DND-41 (cell line): ENCODE results near the gene EXTL1.

Experiments
- ATAC-seq: fragments of 200-7000 bp; cut with Tn5 transposase; 3 replicates; pipeline ENCODE4 v1.9.1; 2021; ENCODE audit warnings: low read depth; ENCODE audit not compliant: insufficient read depth
- DNase-seq: peaks from one replicate; pipeline ENCODE4 v3.0.0-alpha.2; 2020
- H2AFZ ChIP-seq: 2 replicates; pipeline ENCODE4 v1.6.0; 2012; ENCODE audit warnings: low read depth, low read length
- H3K27ac ChIP-seq: 2 replicates; pipeline ENCODE4 v1.5.1; 2012; ENCODE audit warnings: low read length, inconsistent platforms
- H3K27me3 ChIP-seq: fragments of 200-600 bp; sonication (generic); 2 replicates; pipeline ENCODE4 v1.6.0; 2012; ENCODE audit warnings: low read length, mild to moderate bottlenecking, inconsistent platforms; ENCODE audit not compliant: insufficient read depth, poor library complexity
- H3K36me3 ChIP-seq: 2 replicates; pipeline ENCODE4 v1.5.1; 2012; ENCODE audit warnings: low read length, inconsistent platforms; ENCODE audit not compliant: insufficient read depth
- H3K4me1 ChIP-seq: 2 replicates; pipeline ENCODE4 v1.5.1; 2012; ENCODE audit warnings: mild to moderate bottlenecking, low read length; ENCODE audit not compliant: insufficient read depth
- H3K4me2 ChIP-seq: 2 replicates; pipeline ENCODE4 v1.6.0; 2012; ENCODE audit warnings: mild to moderate bottlenecking, moderate library complexity, low read length, inconsistent platforms; ENCODE audit not compliant: insufficient read depth
- H3K4me3 ChIP-seq, 2 experiments: fragments of 200-600 bp in 1 of 2; shearing (Covaris generic) in 1 of 2; 2 replicates each; pipeline ENCODE4 v1.5.1; 2012 to 2016; ENCODE audit warnings: inconsistent platforms in 2 of 2, low read length in 2 of 2, mild to moderate bottlenecking in 2 of 2, low read depth in 1 of 2, moderate library complexity in 1 of 2
- H3K79me2 ChIP-seq: 2 replicates; pipeline ENCODE4 v1.6.0; 2012; ENCODE audit warnings: low read length, inconsistent platforms; ENCODE audit not compliant: insufficient read depth
- H3K9ac ChIP-seq: 2 replicates; pipeline ENCODE4 v1.6.0; 2012; ENCODE audit warnings: low read depth, mild to moderate bottlenecking, inconsistent platforms, low read length, moderate library complexity
- H3K9me3 ChIP-seq: 2 replicates; pipeline ENCODE4 v1.5.1; 2012; ENCODE audit warnings: low read length, moderate library complexity, mild to moderate bottlenecking, inconsistent platforms; ENCODE audit not compliant: insufficient read depth, severe bottlenecking
- H4K20me1 ChIP-seq: 2 replicates; pipeline ENCODE4 v1.6.0; 2012; ENCODE audit warnings: low read length; ENCODE audit not compliant: insufficient read depth
- EZH2 ChIP-seq: IDR thresholded peaks from 3 replicates; pipeline ENCODE4 v1.6.1; 2012; ENCODE audit warnings: borderline replicate concordance, low read depth, mild to moderate bottlenecking, moderate library complexity, low read length, inconsistent platforms; ENCODE audit not compliant: severe bottlenecking
- TF ChIP-seq, protein P1 (sequence below): IDR thresholded peaks from 2 replicates; pipeline ENCODE4 v1.5.1; 2012; ENCODE audit warnings: borderline replicate concordance, low read length, moderate library complexity, mild to moderate bottlenecking; ENCODE audit not compliant: poor library complexity, severe bottlenecking; ENCODE audit errors: extremely low read depth

The EXTL1 gene

DNA sequence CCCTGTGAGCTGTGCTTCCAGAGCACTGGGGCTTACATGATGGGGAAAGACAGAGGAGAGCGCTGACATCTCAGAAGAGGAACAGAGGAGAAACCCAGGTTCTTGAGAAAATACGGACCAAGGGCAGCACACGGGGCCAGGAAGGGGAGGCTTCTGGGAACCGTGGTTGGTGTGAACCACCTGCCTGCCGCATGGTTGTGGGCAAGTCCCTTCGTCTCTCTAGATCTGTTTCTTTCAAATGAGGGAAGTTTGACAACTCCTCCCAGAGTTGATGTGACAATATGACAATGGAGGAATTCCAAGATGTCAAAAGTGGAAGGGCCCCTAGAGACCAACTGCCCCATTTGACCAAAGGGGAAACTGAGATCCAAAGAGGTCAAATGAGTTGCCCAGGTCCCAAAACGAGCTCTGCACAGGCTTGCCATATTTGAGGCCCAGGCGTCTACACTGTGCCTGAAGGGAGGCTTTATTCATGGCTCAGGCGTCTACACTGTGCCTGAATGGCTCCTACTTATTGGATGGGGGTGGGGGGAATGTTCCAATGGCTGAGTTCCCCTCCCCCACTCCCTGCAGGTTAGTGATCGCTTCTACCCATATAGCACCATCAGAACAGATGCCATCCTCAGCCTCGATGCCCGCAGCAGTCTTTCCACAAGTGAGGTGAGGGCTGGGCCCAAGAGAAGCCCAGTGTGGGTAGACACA is 11.2 kb downstream of the EXTL1 start:
- Histone ChIP-seq H3K27ac (no peak overlapping the region), H3K36me3 (no peaks in the 10 kb centered on the region; the same call in 1 of the 2 replicates), H3K27me3 (peaks cover 3% of the 10 kb centered on the region), H3K9ac (no peak overlapping the region), H3K4me2 (no peak overlapping the region), H2AFZ (no peak overlapping the region), H3K9me3 (no peaks in the 10 kb centered on the region), H3K4me1 (peaks cover 23% of the 10 kb centered on the region), H4K20me1 (no peaks in the 10 kb centered on the region; the same call in 1 of the 2 replicates), H3K4me3 (no peak overlapping the region), H3K79me2 (no peaks in the 10 kb centered on the region)
- ATAC-seq (no peak), DNase-seq (no peak)
- TF ChIP-seq, protein P1, sequence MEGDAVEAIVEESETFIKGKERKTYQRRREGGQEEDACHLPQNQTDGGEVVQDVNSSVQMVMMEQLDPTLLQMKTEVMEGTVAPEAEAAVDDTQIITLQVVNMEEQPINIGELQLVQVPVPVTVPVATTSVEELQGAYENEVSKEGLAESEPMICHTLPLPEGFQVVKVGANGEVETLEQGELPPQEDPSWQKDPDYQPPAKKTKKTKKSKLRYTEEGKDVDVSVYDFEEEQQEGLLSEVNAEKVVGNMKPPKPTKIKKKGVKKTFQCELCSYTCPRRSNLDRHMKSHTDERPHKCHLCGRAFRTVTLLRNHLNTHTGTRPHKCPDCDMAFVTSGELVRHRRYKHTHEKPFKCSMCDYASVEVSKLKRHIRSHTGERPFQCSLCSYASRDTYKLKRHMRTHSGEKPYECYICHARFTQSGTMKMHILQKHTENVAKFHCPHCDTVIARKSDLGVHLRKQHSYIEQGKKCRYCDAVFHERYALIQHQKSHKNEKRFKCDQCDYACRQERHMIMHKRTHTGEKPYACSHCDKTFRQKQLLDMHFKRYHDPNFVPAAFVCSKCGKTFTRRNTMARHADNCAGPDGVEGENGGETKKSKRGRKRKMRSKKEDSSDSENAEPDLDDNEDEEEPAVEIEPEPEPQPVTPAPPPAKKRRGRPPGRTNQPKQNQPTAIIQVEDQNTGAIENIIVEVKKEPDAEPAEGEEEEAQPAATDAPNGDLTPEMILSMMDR, result no peak
- no peak for TF ChIP-seq EZH2

DNA sequence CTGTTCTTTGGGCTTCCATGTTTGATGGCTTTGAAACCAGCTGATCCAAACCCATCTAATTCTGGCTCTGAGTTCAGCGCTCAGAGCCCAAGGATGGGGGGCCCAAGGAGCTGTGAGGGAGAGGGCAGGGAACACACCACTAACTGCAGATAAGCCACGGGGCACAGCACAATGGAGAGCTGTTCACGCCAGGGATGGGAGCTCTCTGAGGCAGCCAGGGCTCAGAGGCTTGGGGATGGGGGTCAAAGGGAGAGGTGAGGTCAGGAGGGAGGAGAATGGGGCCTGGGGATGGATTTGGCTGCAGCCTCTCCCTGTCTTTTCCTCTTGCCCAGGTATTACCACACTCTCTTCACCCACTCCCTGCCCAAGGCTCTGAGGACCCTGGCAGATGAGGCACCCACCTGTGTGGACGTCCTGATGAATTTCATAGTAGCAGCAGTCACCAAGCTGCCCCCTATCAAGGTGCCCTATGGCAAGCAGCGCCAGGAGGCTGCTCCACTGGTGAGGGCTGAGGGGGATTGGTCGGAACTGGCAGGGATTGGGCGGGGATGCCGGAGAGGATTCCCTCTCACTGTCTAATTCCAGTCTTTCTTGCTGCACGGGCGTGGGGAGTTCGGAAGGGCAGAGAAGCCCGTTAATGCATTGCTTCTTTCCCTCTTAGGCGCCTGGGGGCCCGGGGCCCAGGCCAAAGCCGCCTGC is 13.1 kb downstream of the EXTL1 start:
- H3K27me3 ChIP-seq, result peaks cover 11% of the 10 kb centered on the region
- peak overlapping the region; percentile 72 for H3K9ac ChIP-seq
- no peak for DNase-seq
- no peaks in the 10 kb centered on the region for H4K20me1 ChIP-seq
- H3K4me1 ChIP-seq, result peaks cover 23% of the 10 kb centered on the region
- peak overlapping the region; percentile 81 to 88; a peak in 3 of 4 replicates for H3K4me3 ChIP-seq
- H3K9me3 ChIP-seq, result no peaks in the 10 kb centered on the region
- no peaks in the 10 kb centered on the region for H3K79me2 ChIP-seq
- H3K4me2 ChIP-seq, result peak overlapping the region; percentile 98
- no peak for ATAC-seq
- no peaks in the 10 kb centered on the region; the same call in 1 of the 2 replicates for H3K36me3 ChIP-seq
- H2AFZ ChIP-seq, result peak overlapping the region; percentile 97
- peak overlapping the region; percentile 0; the same call in 1 of the 2 replicates for H3K27ac ChIP-seq
- TF ChIP-seq, protein P1, result no peak
- no peak for TF ChIP-seq EZH2

DNA sequence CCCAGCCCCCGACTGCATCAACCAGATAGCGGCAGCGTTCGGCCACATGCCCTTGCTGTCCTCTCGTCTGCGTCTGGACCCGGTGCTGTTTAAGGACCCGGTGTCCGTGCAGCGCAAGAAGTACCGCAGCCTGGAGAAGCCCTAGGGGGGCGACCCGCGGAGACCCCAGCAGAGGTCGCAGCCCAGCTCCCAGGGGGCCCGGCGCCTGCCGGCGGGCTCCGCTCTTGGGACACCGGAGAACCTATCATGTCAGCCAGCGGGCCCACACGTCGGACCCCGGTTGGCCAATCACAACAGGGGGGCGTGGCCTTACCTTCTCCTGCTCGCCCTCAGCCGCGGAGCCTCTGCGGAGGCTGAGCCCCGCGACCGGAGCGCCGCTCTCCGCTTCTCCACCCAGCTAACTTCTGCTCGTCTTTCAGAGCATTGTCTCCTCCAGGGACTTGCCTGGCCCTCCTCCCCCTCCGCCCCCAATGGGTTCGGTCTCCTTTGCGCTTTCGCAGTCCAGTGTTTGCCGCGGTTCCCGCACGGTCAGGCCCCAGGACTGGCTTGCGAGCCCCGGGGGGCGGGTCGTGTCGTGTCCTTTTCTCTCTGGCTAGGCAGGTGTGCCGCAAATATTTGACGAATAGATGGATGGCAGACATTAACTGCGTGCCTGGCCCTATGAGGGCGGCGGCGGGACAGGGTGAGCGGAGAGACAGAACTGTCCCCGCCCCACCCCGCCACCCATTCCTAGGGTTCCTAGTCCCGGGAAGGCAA is 13.8 kb downstream of the EXTL1 start:
- ATAC-seq (peak; percentile 96), DNase-seq (peak; percentile 95)
- H3K36me3 ChIP-seq, result no peaks in the 10 kb centered on the region; the same call in 1 of the 2 replicates
- peaks cover 23% of the 10 kb centered on the region for H3K4me1 ChIP-seq
- H3K4me3 ChIP-seq, result peak overlapping the region; percentile 81 to 88
- H3K4me2 ChIP-seq, result peak overlapping the region; percentile 98
- H3K27me3 ChIP-seq, result peaks cover 11% of the 10 kb centered on the region
- peak overlapping the region; percentile 63; the same call in 1 of the 2 replicates for H3K27ac ChIP-seq
- no peaks in the 10 kb centered on the region for H3K9me3 ChIP-seq
- peak overlapping the region; percentile 72 for H3K9ac ChIP-seq
- TF ChIP-seq, protein P1, result peak; percentile 62
- no peak for TF ChIP-seq EZH2
- peak overlapping the region; percentile 97 for H2AFZ ChIP-seq
- no peaks in the 10 kb centered on the region for H4K20me1 ChIP-seq
- no peaks in the 10 kb centered on the region for H3K79me2 ChIP-seq
